K562 (cell line): ENCODE results near the gene GRAMD1B. TPM values are rescaled to one million over a fixed set of nuclear protein-coding genes. Genes with fewer than 3 reads are reported as not detected.

Experiments used
- ATAC-seq: fragments of 200-7000 bp; cut with Tn5 transposase; 3 replicates; pipeline ENCODE4 v1.9.1; 2020; ENCODE audit warnings: moderate library complexity
- BruUV-seq: library from RNA; stranded (reverse); fragments of 400-500 nt; replicated peaks from 2 replicates; lab custom pipeline; 2021; lab: Mats Ljungman, UMichigan
- CTCF ChIA-PET: fragments of 300-600 bp; formaldehyde crosslinking; extraction: SDS; loops from one replicate; lab custom pipeline; 2021; ENCODE audit warnings: low intra/inter-chr PET ratio; lab: Yijun Ruan, JAX
- POLR2A ChIA-PET: fragments of 300-600, 350-650 bp; sonication (Branson Sonifier 250); formaldehyde crosslinking; extraction: SDS; loops from one replicate; lab custom pipeline; 2021; ENCODE audit warnings: antibody characterized with exemption, inconsistent platforms; lab: Yijun Ruan, JAX
- DNase-seq, 4 experiments: peaks; one replicate each; pipeline versions ENCODE4 v3.0.0 to v3.0.0-alpha.2; 2011 to 2018; ENCODE audit warnings: low spot score in 3 of 4, mixed read lengths in 3 of 4; ENCODE audit errors: extremely low read depth in 1 of 4
- FAIRE-seq: peaks from 2 replicates; lab custom pipeline; 2011; peaks lifted over from hg19 to GRCh38; lab: Jason Lieb, UNC
- H2AFZ ChIP-seq: 2 replicates; pipeline ENCODE4 v1.6.0; 2011; ENCODE audit warnings: low read depth, low read length, control low read depth, inconsistent platforms
- H3K27ac ChIP-seq: fragments of 200-600 bp; 3 replicates; pipeline ENCODE4 v1.8.0; 2011; ENCODE audit warnings: low read depth, mild to moderate bottlenecking, control low read depth, inconsistent platforms, low read length, moderate library complexity, mixed read lengths; ENCODE audit errors: extremely low read depth
- H3K27me3 ChIP-seq, 2 experiments: fragments of 300-600 bp in 1 of 2; 2 replicates in 1 of 2; 3 replicates in 1 of 2; pipeline versions ENCODE4 v1.6.0 to v1.8.0; 2011; ENCODE audit warnings: inconsistent platforms in 2 of 2, low read length in 2 of 2, mild to moderate bottlenecking in 1 of 2, mixed read lengths in 1 of 2, moderate library complexity in 1 of 2; ENCODE audit not compliant: control insufficient read depth in 2 of 2, insufficient read depth in 2 of 2
- H3K36me3 ChIP-seq: fragments of 300-600 bp; 3 replicates; pipeline ENCODE4 v1.8.0; 2011; ENCODE audit warnings: mild to moderate bottlenecking, low read length, inconsistent platforms; ENCODE audit not compliant: control insufficient read depth, insufficient read depth
- H3K4me1 ChIP-seq, 2 experiments: fragments of 200-600 bp in 1 of 2; replicated peaks in 1 of 2; 2 replicates in 1 of 2; 3 replicates in 1 of 2; pipeline versions ENCODE4 v1.5.1 to v1.8.0; 2011; ENCODE audit warnings: inconsistent platforms in 2 of 2, low read length in 2 of 2, mild to moderate bottlenecking in 1 of 2, mixed read lengths in 1 of 2, moderate library complexity in 1 of 2; ENCODE audit not compliant: control insufficient read depth in 2 of 2, insufficient read depth in 2 of 2
- H3K4me2 ChIP-seq: 2 replicates; pipeline ENCODE4 v1.6.1; 2011; ENCODE audit warnings: low read length, control low read depth, inconsistent platforms, mixed read lengths; ENCODE audit not compliant: insufficient read depth
- H3K4me3 ChIP-seq: fragments of 200-600 bp; sonication (generic), shearing (Covaris generic); 2 replicates; pipeline ENCODE4 v1.5.1; 2016; ENCODE audit warnings: control low read depth, inconsistent platforms
- H3K79me2 ChIP-seq: fragments of 200-600 bp; 3 replicates; pipeline ENCODE4 v1.8.0; 2011; ENCODE audit warnings: low read length, inconsistent platforms; ENCODE audit not compliant: control insufficient read depth, insufficient read depth
- H3K9ac ChIP-seq, 2 experiments: 2 replicates each; pipeline versions ENCODE4 v1.6.0 to v1.6.1; 2011; ENCODE audit warnings: low read depth in 2 of 2, low read length in 2 of 2, control low read depth in 1 of 2, inconsistent platforms in 1 of 2, mild to moderate bottlenecking in 1 of 2, mixed read lengths in 1 of 2; ENCODE audit not compliant: insufficient read depth in 1 of 2
- H3K9me1 ChIP-seq: one replicate; pipeline ENCODE4 v1.6.0; 2011; ENCODE audit warnings: inconsistent platforms, mild to moderate bottlenecking, low read length, moderate library complexity; ENCODE audit not compliant: control insufficient read depth, insufficient read depth
- H3K9me3 ChIP-seq: replicated peaks from 2 replicates; pipeline ENCODE4 v1.5.1; 2011; ENCODE audit warnings: low read depth, low read length, inconsistent platforms; ENCODE audit not compliant: control insufficient read depth, insufficient read depth
- H4K20me1 ChIP-seq: replicated peaks from 2 replicates; pipeline ENCODE4 v1.6.1; 2011; ENCODE audit warnings: low read length, inconsistent platforms, mixed read lengths; ENCODE audit not compliant: control insufficient read depth, insufficient read depth
- DACH1 ChIP-seq: fragments of 450-650 bp; IDR thresholded peaks from 2 replicates; pipeline ENCODE4 v1.6.1; 2018; ENCODE audit not compliant: partially characterized antibody
- ESRRB ChIP-seq: fragments of 250-450 bp; sonication (Bioruptor Pico); IDR thresholded peaks from 2 replicates; pipeline ENCODE4 v1.5.0; 2020; ENCODE audit warnings: mild to moderate bottlenecking, moderate library complexity, borderline replicate concordance
- ETV6 ChIP-seq, 3 experiments: fragments of 150-350 bp in 1 of 3; sonication (generic) in 1 of 3; formaldehyde crosslinking in 1 of 3; IDR thresholded peaks; 2 replicates each; pipeline versions ENCODE4 v1.6.1 to v1.8.0; 2014 to 2022; ENCODE audit warnings: borderline replicate concordance in 2 of 3, low read depth in 2 of 3, antibody characterized with exemption in 1 of 3, low read length in 1 of 3, mild to moderate bottlenecking in 1 of 3, missing genetic modification reagents in 1 of 3
- KHSRP ChIP-seq: fragments of 450-650 bp; IDR thresholded peaks from 2 replicates; pipeline ENCODE4 v1.6.1; 2017
- NCOA2 ChIP-seq, 2 experiments: fragments of 450-650 bp; IDR thresholded peaks; 2 replicates each; pipeline ENCODE4 v1.6.1; 2018; ENCODE audit warnings: mild to moderate bottlenecking in 2 of 2, moderate library complexity in 1 of 2; ENCODE audit not compliant: partially characterized antibody in 2 of 2
- NELFE ChIP-seq: IDR thresholded peaks from 2 replicates; pipeline ENCODE4 v1.6.1; 2011; ENCODE audit warnings: mild to moderate bottlenecking; ENCODE audit not compliant: insufficient read depth, insufficient read length
- SOX6 ChIP-seq: fragments of 450-650 bp; IDR thresholded peaks from 2 replicates; pipeline ENCODE4 v1.6.1; 2014; ENCODE audit warnings: mild to moderate bottlenecking
- ZNF143 ChIP-seq: sonication (generic); formaldehyde crosslinking; IDR thresholded peaks from 2 replicates; pipeline ENCODE4 v1.9.0; 2022; ENCODE audit warnings: mild to moderate bottlenecking, missing genetic modification reagents
- ZNF436 ChIP-seq: fragments of 250-450, 450-650 bp; sonication (Bioruptor Pico); formaldehyde crosslinking; IDR thresholded peaks from 2 replicates; pipeline ENCODE4 v1.7.0; 2020; ENCODE audit warnings: mild to moderate bottlenecking
- ZNF764 ChIP-seq: fragments of 250-450 bp; sonication (Bioruptor Pico); IDR thresholded peaks from 2 replicates; pipeline ENCODE4 v1.4.0; 2020; ENCODE audit warnings: low read depth, mild to moderate bottlenecking, moderate library complexity
- WGBS: fragments of 100-300 bp; shearing (Covaris generic); methylation state at CpG from one replicate; pipeline ENCODE4 v1.1.6; 2016; ENCODE audit warnings: low coverage, mixed read lengths; ENCODE audit not compliant: insufficient coverage; ENCODE audit errors: missing lambda C conversion rate; 5-methylcytosine and 5-hydroxymethylcytosine counted together
- in situ Hi-C: fragments of 300-500 bp; cut with MboI; formaldehyde crosslinking; loops from 4 replicates; pipeline ENCODE4 v1.15.0; 2018; ENCODE audit warnings: inconsistent platforms, mixed read lengths
- intact Hi-C: fragments of 100-400 bp; cut with micrococcal nuclease; formaldehyde crosslinking; loops from 2 replicates; pipeline ENCODE4 v1.14.2; 2022
- polyA plus RNA-seq, 8 experiments: library from polyadenylated mRNA; depleted of rRNA in 4 of 8; stranded (reverse) in 5 of 8; unstranded in 3 of 8; fragments of >200 nt; fragmentation: Nextera tagmentation in 2 of 8; fragmentation: Illumina TruSeq in 1 of 8; extraction: Ambion mirVana in 2 of 8; extraction: Trizol in 1 of 8; gene quantifications; 2 replicates each; pipeline versions ENCODE4 v1.2.1 to v1.2.3, GENCODE V29; 2011 to 2014; ENCODE audit warnings: inconsistent platforms in 1 of 8, missing spikeins in 1 of 8
- total RNA-seq, 7 experiments: library from RNA; depleted of rRNA in 6 of 7; stranded (reverse); fragments of >200 nt in 6 of 7; fragmentation: Illumina TruSeq in 2 of 7; extraction: Trizol in 2 of 7; gene quantifications; 2 replicates each; pipeline versions ENCODE4 v1.2.1 to v1.2.3, GENCODE V29; 2011 to 2021; ENCODE audit warnings: low replicate concordance in 1 of 7
- TF ChIP-seq, protein P1 (sequence below): IDR thresholded peaks from 2 replicates; pipeline ENCODE4 v1.6.1; 2016; ENCODE audit warnings: missing genetic modification characterization, missing compliant biosample characterization

GRAMD1B gene
- total and polyA plus RNA-seq, 9 of the 15 experiments (the other 6 are each of a cell fraction or from before 2014, with no cell fraction given): 0.31 TPM; not detected in 8

DNA sequence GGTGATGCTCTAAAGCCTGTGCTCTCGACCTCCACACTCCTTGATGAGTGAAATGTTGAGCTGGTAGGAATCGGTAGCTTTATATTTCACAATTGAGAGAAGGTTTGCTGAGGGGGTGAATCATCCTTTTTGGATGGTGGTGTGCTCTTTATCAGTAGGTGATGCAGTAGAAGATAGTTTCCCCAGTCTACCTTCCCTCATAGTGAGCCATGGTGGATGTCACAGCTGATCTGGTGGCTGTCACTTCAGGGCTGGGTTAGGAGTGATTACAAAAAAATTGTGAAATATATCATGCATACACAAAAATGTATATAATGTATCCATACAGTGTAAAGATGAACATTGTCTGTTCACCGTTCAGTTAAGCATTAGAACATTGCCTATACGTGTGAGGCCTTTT is 105.3 kb downstream of the GRAMD1B start:
- Histone ChIP-seq H3K36me3 (no peaks in the 10 kb centered on the region), H3K4me3 (no peak overlapping the region), H3K4me2 (no peak overlapping the region), H3K27me3 (0 out of 5 replicates have a peak, but pooled peaks cover 0 to 3% of the 10 kb centered on the region in 2 experiments), H3K27ac (no peak overlapping the region), H2AFZ (no peak overlapping the region), H3K9me1 (no peaks in the 10 kb centered on the region)
- POLR2A ChIA-PET: interaction anchor here (0.6 kb wide), 1 partner anchor 220 kb away, joined by 3 read pairs; no protein-coding TSS in a partner anchor
- BruUV-seq: no TSS peak
- no peak for ATAC-seq
- 2% methylated on average over 4 of the region's 4 CpGs for WGBS
- intact Hi-C loops: no loop called here
- TF ChIP-seq, protein P1, sequence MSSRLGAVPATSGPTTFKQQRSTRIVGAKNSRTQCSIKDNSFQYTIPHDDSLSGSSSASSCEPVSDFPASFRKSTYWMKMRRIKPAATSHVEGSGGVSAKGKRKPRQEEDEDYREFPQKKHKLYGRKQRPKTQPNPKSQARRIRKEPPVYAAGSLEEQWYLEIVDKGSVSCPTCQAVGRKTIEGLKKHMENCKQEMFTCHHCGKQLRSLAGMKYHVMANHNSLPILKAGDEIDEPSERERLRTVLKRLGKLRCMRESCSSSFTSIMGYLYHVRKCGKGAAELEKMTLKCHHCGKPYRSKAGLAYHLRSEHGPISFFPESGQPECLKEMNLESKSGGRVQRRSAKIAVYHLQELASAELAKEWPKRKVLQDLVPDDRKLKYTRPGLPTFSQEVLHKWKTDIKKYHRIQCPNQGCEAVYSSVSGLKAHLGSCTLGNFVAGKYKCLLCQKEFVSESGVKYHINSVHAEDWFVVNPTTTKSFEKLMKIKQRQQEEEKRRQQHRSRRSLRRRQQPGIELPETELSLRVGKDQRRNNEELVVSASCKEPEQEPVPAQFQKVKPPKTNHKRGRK: no peak
- TF ChIP-seq NCOA2 (IDR thresholded peaks at IDR 0.05; ENCODE audit: partially characterized antibody in 2 of 2): no peak
- no peak for TF ChIP-seq SOX6
- TF ChIP-seq DACH1: no peak
- TF ChIP-seq KHSRP: no peak
- TF ChIP-seq ZNF764 (CRISPR knock-in tag): no peak
- no peak for TF ChIP-seq ETV6 (IDR thresholded peaks at IDR 0.05; ENCODE audit: borderline replicate concordance in 1 of 2, low read depth in 2 of 2, low read length in 1 of 2)
- no peak for TF ChIP-seq ETV6 (CRISPR knock-in tag; IDR thresholded peaks at IDR 0.05; ENCODE audit: borderline replicate concordance)
- no peak for TF ChIP-seq ZNF436
- no peak for TF ChIP-seq NELFE
- no peak for TF ChIP-seq ESRRB (CRISPR knock-in tag)
- TF ChIP-seq ZNF143 (CRISPR knock-in tag): no peak
- TF ChIP-seq, all 486 proteins: peak for 0
- H3K9ac ChIP-seq: no peak overlapping the region
- no peaks in the 10 kb centered on the region for H3K4me1 ChIP-seq
- DNase-seq (no peak), FAIRE-seq (no peak)
- in situ Hi-C loops: no loop called here
- no peaks in the 10 kb centered on the region for H3K79me2 ChIP-seq
- CTCF ChIA-PET: no interaction called here
- H4K20me1 ChIP-seq: no peaks in the 10 kb centered on the region
- H3K9me3 ChIP-seq: no peaks in the 10 kb centered on the region
